Body of pancreas (tissue), 4 donors: ENCODE results near the gene CCNL2. TPM values are rescaled to one million over a fixed set of nuclear protein-coding genes. Genes with fewer than 3 reads are reported as not detected.
"Not testable (repeated sequence)": the region's sequence is repeated elsewhere in the genome, so short reads cannot be mapped to it uniquely, and the experiment has no call there.

Source experiments
- ATAC-seq: fragments of 150-250 bp; one replicate; pipeline ENCODE4 v1.9.1; 2016
- DNase-seq, 4 donors: peaks; one replicate each; pipeline ENCODE4 v3.0.0-alpha.2; 2019
- H3K27ac ChIP-seq, 4 donors: fragments of 200-600 bp; sonication (generic); 1 replicate in 3 of 4; 2 replicates in 1 of 4; pipeline versions ENCODE4 v1.5.1 to v1.6.1; 2016 to 2019; ENCODE audit warnings: mild to moderate bottlenecking in 1 of 4, mixed read lengths in 1 of 4, moderate library complexity in 1 of 4
- H3K27me3 ChIP-seq, 2 donors: fragments of 200-600 bp; sonication (generic); one replicate each; pipeline ENCODE4 v1.6.0; 2016; ENCODE audit warnings: mild to moderate bottlenecking in 1 of 2
- H3K36me3 ChIP-seq, 2 donors: fragments of 200-600 bp; sonication (generic); replicated peaks in 1 of 2; 2 replicates each; pipeline ENCODE4 v1.5.1; 2016; ENCODE audit warnings: low read depth in 2 of 2; ENCODE audit not compliant: insufficient read depth in 1 of 2
- H3K4me1 ChIP-seq: fragments of 200-600 bp; sonication (generic); one replicate; pipeline ENCODE4 v1.6.0; 2016
- H3K4me3 ChIP-seq, 2 donors: fragments of 200-600 bp; sonication (generic); 1 replicate in 1 of 2; 2 replicates in 1 of 2; pipeline ENCODE4 v1.5.1; 2016 to 2019
- H3K9me3 ChIP-seq, 3 donors: fragments of 200-600 bp; sonication (generic); 1 replicate in 2 of 3; 2 replicates in 1 of 3; pipeline ENCODE4 v1.5.1; 2016
- POLR2A ChIP-seq, 3 donors: fragments of 450-650 bp; IDR thresholded peaks; one replicate each; pipeline ENCODE4 v1.6.1; 2016; ENCODE audit warnings: antibody characterized with exemption in 3 of 3, mild to moderate bottlenecking in 2 of 3
- WGBS, 2 donors: methylation state at CpG; one replicate each; pipeline ENCODE4 v1.1.5; 2017; 5-methylcytosine and 5-hydroxymethylcytosine counted together
- intact Hi-C: fragments of 100-400 bp; cut with DNase I; formaldehyde crosslinking; loops from one replicate; pipeline ENCODE4 v1.15.1; 2023
- total RNA-seq, 2 donors: library from RNA; depleted of rRNA; stranded (reverse); fragments of >200 nt; gene quantifications; one replicate each; pipeline ENCODE4 v1.1.0, GENCODE V29; 2016
- TF ChIP-seq, protein P1 (sequence below), 7 experiments: fragments of 450-650 bp in 4 of 7; fragments of 200-600 bp in 3 of 7; sonication (generic) in 3 of 7; IDR thresholded peaks; one replicate each; pipeline ENCODE4 v1.5.1; 2016 to 2019; ENCODE audit warnings: antibody characterized with exemption in 7 of 7

Gene CCNL2
- total RNA-seq, result 100 to 1,000 TPM; 225 to 246 TPM

DNA sequence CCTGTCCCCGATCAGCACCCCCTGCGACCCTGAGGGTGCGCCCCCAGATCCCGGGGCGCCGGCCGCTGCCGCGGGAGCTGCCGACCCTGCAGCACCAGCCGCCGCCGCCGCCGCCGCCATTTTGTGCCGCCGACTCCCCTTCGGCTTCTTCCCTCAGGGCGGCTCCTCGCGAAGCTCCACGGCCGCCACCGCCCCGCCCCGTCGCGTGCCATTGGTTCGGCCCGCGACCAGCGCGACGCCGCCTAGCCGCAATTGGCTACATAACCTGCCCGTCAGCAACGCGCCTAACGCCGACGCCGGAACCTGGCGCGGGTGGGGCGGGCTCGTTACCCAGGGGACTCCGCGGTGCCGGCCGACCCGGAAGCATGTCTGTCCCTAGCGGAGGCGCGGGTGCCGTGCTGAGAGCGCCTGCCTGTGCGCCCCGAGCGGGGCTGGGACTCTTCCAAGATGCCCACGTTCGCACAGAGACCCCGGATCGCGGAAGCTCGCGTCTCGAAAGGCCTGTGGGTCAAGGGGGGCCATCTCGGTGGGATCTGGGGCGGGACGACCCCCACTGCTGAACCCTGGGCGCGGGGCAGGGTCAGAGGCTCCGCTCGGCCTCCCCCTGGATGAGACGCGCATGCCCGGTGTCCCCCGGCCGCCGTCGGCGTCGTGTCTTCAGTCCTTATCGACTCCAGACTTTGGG is at the start of gene CCNL2:
TSS of gene CCNL2 (minus strand) at position 149 of the 685 bp plus-strand sequence. CDS start at position 120, 29 bp downstream.
- peak in 2 of 3 donors; percentile 61 to 63 for TF ChIP-seq POLR2A (IDR thresholded peaks at IDR 0.05)
- TF ChIP-seq, protein P1, sequence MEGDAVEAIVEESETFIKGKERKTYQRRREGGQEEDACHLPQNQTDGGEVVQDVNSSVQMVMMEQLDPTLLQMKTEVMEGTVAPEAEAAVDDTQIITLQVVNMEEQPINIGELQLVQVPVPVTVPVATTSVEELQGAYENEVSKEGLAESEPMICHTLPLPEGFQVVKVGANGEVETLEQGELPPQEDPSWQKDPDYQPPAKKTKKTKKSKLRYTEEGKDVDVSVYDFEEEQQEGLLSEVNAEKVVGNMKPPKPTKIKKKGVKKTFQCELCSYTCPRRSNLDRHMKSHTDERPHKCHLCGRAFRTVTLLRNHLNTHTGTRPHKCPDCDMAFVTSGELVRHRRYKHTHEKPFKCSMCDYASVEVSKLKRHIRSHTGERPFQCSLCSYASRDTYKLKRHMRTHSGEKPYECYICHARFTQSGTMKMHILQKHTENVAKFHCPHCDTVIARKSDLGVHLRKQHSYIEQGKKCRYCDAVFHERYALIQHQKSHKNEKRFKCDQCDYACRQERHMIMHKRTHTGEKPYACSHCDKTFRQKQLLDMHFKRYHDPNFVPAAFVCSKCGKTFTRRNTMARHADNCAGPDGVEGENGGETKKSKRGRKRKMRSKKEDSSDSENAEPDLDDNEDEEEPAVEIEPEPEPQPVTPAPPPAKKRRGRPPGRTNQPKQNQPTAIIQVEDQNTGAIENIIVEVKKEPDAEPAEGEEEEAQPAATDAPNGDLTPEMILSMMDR (IDR thresholded peaks at IDR 0.05), result peak; percentile 56 to 90 (median 77)
- H3K4me1 ChIP-seq, result peaks cover 34% of the 10 kb centered on the region
- peak within 1 kb of the TSS; percentile 96 to 98 for H3K4me3 ChIP-seq
- H3K27ac ChIP-seq, result peak within 1 kb of the TSS; percentile 39 to 85 (median 74)
- H3K9me3 ChIP-seq, result no peaks in the 10 kb centered on the region
- 0% methylated on average over 85 of the region's 86 CpGs; no CpG with 5 or more reads in 1 of the 2 donors for WGBS, 2 donors
- no peaks in the 10 kb centered on the region for H3K27me3 ChIP-seq
- H3K36me3 ChIP-seq, result peaks cover 0 to 12% of the 10 kb centered on the region in 2 donors
- intact Hi-C loops, result loop anchor here (10.0 kb wide), 1 partner anchor 95 kb away; no protein-coding TSS in a partner anchor
- peak; percentile 98 for ATAC-seq
- DNase-seq, result peak; percentile 99

DNA sequence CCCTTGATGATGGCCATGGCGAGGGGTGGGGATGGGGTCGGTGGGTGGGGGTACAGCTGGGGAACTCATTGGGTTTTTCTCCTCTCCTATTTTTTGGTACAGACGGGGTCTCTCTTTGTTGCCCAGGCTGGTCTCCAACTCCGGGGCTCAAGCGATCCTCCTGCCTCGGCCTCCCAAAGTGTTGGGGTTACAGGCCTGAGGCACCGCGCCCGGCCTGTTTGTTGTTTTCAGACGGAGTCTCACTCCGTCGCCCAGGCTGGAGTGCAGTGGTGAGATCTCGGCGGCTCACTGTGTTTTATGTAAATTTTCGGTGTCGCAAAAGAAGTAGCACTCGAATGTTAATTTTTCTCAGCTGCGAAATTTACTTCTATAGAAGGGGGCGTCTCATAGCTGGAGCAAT is 47.5 kb upstream of the CCNL2 start:
- H3K4me3 ChIP-seq, H3K27me3 ChIP-seq, H3K27ac ChIP-seq, ATAC-seq, H3K9me3 ChIP-seq, intact Hi-C loops, DNase-seq, H3K36me3 ChIP-seq, H3K4me1 ChIP-seq: not testable (repeated sequence)
- 84 to 89% methylated on average over 19 of the region's 19 CpGs for WGBS, 2 donors

DNA sequence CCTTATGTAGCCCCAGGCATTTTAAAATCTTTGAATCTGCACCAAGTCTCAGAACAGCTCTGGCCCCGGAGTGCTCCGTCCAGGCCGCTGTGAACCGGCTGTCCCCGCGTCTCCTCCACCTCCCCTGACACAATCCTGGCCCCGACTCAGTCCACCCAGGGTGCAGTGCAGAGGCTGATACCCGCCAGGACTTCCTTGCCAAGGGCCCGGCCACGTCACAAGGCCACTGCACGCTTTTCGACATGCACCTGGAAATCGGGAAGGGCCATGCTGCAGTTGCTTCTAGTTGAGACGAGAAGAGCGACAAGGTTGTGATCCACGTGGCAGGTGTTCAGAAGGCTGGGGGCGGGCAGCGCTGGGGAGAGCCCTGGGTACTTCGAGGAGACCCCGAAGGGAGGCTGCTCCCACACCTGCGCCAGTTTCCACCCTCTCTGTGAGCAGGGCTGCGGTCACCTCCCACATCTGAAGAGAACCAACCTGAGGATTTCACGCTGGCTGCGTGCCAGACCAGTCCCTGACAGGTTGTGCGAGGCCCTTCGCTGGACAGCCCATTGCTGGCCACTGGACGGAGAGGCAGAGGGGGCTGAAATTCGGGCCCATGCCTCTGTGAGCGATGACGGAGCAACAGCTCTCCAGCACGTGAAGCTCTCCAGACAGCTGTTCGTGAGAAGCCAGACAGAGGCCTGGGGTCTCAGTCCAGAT is 43.1 kb upstream of the CCNL2 start:
- peak; percentile 45 for ATAC-seq
- Histone ChIP-seq H3K4me1 (peaks cover 41% of the 10 kb centered on the region), H3K27me3 (no peaks in the 10 kb centered on the region), H3K4me3 (no peak overlapping the region), H3K36me3 (no peaks in the 10 kb centered on the region), H3K27ac (peak overlapping the region in 3 of 4 donors; percentile 46 to 64 (median 50)), H3K9me3 (no peaks in the 10 kb centered on the region)
- DNase-seq, result peak; percentile 66 to 86 (median 80)
- 55 to 59% methylated on average over 10 to 32 of the region's 32 CpGs for WGBS, 2 donors
- intact Hi-C loops, result no loop called here
- TF ChIP-seq, protein P1 (IDR thresholded peaks at IDR 0.05), result no peak
- TF ChIP-seq POLR2A (IDR thresholded peaks at IDR 0.05), result peak; percentile 15 to 30 (median 20)

DNA sequence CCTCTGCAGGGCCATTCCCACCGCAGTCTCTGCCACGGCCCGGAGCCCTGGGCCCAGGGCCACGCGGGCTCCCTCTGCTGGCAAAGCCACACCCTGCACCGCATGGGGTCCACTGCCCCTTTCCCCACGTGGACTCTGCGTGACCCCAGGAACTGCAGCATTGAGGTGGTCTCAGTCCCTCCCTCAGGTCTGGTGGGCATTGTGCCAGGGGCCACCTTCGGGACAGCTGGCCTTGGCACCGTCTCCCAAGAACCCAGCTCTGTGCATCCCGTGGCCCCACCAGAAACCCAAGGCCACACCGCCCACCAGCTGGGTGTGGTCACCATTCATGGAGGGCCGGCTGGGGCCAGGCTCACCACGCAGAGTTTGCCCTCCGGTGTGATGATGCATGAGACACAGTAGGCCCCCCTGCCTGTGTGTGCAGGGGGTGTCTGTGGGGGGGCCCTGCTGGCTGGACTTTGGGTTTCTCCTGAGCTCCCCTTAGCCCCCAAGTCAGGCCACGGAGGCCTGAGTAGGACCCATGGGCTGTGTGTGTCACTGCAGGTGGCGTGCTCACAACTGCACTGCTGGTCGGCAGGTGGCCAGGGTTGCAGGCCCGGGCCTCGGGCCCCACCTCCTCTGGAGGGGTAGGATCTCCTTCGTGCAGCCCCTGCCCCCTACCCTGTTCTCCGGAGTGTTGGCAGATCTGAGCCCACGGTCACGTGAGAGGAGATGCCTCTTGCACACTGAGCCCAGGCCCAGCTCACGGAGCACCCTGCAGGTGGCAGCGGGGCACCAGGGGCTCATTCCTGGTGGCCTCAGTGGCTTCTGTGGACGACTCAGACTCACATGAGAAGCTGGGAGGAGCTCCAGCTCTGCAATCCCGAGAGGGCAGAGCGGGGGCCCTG is 42.1 kb upstream of the CCNL2 start:
- Histone ChIP-seq H3K4me1 (peaks cover 50% of the 10 kb centered on the region), H3K27me3 (no peaks in the 10 kb centered on the region), H3K9me3 (no peaks in the 10 kb centered on the region), H3K27ac (peak overlapping the region in 3 of 4 donors; percentile 11 to 64 (median 50)), H3K36me3 (no peaks in the 10 kb centered on the region), H3K4me3 (no peak overlapping the region)
- ATAC-seq (peak; percentile 56), DNase-seq (peak in 3 of 4 donors; percentile 62 to 72 (median 65))
- 0 to 16% methylated on average over 5 to 27 of the region's 29 CpGs for WGBS, 2 donors
- no peak for TF ChIP-seq POLR2A (IDR thresholded peaks at IDR 0.05)
- TF ChIP-seq, protein P1 (IDR thresholded peaks at IDR 0.05), result peak; percentile 83 to 94 (median 90)
- intact Hi-C loops, result no loop called here
